Kidney tubule cell (primary cell): ENCODE results near the gene C14orf119.
"Not testable (repeated sequence)": the region's sequence is repeated elsewhere in the genome, so short reads cannot be mapped to it uniquely, and the experiment has no call there.

ENCODE experiments used
- DNase-seq: peaks from one replicate; pipeline ENCODE4 v3.0.0-alpha.2; 2018; ENCODE audit warnings: low spot score

C14orf119 gene

GRCh38 chr14:23089498-23090253, 5.6 kb upstream of the C14orf119 start:
- DNase-seq, result no peak

GRCh38 chr14:23090254-23090636, 5.1 kb upstream of the C14orf119 start:
- no peak for DNase-seq

DNA sequence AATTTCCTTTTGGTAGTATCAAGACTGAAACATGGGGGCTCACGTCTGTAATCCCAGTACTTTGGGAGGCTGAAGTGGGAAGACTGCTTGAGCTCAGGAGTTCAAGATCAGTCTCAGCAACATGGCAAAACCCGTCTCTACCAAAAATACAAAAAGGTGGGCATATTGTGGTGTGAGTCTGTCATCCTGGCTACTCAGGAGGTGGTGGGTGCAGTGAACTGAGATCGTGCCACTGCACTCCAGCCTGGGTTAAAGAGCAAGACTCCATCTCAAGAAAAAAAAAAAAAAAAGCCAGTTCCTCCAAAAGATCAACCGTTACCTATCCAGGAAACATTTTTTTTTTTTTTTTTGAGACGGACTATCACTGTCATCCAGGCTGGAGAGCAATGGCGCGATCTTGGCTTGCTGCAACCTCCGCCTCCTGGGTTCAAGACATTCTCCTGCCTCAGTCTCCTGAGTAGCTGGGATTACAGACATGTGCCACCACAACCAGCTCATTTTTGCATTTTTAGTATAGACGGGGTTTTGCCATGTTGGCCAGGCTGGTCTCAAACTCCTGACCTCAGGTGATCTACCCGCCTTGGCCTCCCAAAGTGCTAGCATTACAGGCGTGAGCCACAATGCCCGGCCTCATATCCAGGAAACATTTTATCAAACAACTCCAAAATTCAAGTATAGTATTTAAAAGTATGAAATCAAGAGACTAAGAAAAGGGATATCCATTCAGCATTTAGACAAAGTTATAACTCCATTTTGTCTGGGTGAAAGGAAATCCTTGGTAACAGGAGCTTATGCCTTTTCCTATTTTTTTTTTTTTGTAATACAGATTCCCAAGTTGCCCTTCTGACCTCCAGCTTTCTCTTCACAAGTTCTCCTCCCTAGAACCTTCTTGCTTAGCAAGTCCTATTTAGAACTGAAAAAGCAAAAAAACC, 3.7 kb upstream of the C14orf119 start:
- DNase-seq, result no peak

GRCh38 chr14:23093104-23093503, 2.2 kb upstream of the C14orf119 start:
- no peak for DNase-seq

DNA sequence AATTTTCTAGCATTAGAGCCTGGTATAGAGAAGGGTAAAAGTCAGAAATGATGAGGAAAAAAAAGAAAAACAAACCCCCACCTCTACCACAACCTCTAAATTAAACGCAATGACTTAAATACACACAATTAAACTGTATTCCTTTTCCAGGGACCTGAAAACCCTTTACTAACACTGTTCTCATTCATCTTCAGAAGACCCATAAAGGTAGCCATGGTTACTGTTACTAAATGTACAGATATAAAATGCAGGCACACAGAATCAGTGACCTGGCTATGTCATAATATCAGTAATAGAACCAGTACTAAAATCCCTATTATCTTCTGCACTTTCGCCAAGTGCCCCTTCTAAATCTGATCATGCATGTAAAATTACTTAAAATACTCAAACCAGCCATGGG, 1.8 kb upstream of the C14orf119 start:
- no peak for DNase-seq

DNA sequence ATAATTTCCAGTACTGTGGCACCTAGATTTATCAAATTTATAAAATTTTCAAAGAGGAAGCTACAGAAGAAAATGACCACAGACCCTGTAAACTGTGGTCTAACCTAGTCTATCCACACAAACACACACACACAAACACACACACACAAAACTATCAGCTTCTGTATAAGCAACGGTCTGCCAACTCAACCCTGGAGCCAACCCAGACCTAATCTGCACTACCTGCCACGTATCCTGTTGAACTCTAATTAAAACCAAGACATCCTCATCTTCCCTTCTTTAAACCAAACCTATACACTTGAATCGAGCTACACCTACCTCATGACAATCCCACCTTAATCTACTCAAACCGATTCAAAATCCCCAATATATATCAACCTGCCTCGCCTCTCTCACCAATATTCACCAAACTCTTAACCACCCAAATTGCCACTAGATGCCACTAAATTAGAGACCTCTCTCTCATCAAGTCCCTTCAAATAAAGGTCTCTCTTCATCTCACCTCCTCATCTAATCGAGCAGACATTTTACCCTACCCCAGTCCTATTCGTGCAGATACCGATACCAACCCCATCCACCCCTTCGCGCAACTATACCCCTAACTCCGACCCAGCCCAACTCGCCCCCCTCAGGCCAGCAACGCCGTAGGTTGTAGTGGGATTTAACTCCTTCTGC, 1.2 kb upstream of the C14orf119 start:
- DNase-seq, result no peak

DNA sequence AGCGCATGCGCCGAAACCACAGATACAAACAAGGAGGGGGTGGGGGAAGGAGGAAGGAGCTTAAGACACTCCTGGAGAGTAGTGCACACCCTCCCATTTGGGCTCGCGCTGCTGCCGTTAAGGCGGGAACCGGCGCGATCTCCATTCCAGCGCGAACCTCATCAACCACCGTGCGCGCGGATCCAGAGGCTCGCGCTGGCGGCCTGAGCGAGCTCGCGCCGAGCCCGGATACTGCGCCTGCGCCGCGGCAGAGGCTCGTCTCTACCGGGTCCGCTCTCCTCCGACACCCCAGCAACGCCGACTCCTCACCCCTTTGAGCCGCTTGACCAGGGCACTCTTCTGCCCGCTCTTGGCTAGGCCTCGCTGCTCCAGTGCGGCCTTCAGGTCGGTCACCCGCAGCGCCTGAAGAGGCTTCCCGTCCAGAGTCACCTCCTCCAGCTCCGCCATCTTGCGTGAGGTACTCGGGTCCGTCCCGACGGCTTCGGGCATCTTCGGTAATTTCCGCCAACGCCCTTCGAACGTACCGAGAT, 574 bp upstream of the C14orf119 start, which contains the start of gene ACIN1:
Gene ACIN1, minus strand, starts transcription at position 471 of the 530 bp plus-strand sequence. Its CDS starts 24 bp downstream, at position 447.
- peak; percentile 83 for DNase-seq

GRCh38 chr14:23097786-23098185, 2.5 kb downstream of the C14orf119 start:
- no peak for DNase-seq

- no peak for DNase-seq
Observed at GRCh38 chr14:23099212-23099861, 4.0 kb downstream of the C14orf119 start.

GRCh38 chr14:23101213-23101970, 6.1 kb downstream of the C14orf119 start:
- no peak for DNase-seq

GRCh38 chr14:23101986-23102625, 6.8 kb downstream of the C14orf119 start:
- no peak for DNase-seq

GRCh38 chr14:23102801-23103200, 7.5 kb downstream of the C14orf119 start:
- no peak for DNase-seq

GRCh38 chr14:23103581-23103980, 8.3 kb downstream of the C14orf119 start:
- DNase-seq, result no peak

DNA sequence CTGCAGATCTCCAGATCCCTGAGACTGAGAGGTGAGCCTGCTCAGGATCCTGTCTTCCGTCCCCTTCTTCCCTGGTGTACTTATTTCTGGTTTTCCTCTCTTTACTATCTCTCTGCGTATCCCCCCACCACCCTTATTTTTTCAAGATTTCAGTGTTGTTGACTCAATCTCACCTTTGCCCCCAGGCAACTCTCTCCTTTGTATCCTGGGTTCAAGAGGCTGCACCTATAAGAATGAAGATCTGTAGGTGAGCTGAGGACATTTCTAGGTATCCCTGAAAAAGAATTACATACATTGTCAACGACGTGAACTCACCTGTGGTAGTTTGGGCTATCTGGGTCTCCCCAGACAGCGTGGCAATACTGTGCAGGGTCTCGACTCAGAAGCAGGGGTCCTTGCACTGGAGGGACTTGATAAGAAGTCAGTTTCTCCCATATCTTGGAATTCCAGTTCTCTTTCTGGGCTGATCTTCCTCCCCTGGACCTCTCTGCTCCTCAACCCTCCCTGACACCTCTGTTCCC, 8.8 kb downstream of the C14orf119 start:
- DNase-seq, result no peak

DNA sequence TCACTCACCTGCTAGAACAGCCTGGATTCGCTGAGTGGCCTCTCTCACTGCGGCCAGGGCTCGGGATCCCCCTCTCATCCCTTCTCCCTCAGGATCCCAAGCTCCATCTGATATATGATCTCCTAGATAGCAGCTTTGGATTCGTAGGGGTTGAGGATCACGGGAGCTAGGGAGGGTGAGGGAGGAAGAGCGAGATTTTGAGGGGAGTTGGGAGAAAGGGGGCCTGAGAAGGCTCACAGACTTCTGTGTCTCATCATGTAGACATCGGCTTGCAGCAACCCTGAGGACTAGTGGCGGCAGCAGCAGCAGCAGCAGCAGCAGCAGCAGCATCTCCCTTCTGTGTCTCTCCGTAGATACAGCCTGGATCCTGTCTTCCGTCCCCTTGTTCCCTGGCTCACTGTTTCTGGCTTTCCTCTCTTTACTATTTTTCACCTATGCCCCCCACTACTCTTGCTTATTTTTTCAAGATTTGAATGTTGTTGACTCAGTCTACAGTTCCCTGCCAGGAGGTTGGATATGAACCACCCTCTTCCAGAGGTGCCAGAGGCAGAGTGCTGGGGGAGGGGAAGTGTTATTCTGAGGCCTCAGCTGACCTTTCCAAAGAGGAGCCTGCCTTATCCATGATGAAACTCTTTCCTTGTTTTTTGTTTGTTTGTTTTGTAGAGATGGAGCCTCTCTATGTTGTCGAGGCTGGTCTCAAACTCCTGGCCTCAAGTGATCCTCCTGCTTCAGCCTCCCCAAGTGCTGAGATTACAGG, 9.5 kb downstream of the C14orf119 start, which contains the start of gene CIROP:
Gene CIROP, minus strand, starts transcription at position 399 of the 757 bp plus-strand sequence. Its CDS starts 69 bp downstream, at position 330.
- no peak for DNase-seq

- DNase-seq, result no peak
Observed at GRCh38 chr14:23105348-23105824, 10.1 kb downstream of the C14orf119 start.

GRCh38 chr14:23106747-23107045, 11.4 kb downstream of the C14orf119 start:
- no peak for DNase-seq

DNA sequence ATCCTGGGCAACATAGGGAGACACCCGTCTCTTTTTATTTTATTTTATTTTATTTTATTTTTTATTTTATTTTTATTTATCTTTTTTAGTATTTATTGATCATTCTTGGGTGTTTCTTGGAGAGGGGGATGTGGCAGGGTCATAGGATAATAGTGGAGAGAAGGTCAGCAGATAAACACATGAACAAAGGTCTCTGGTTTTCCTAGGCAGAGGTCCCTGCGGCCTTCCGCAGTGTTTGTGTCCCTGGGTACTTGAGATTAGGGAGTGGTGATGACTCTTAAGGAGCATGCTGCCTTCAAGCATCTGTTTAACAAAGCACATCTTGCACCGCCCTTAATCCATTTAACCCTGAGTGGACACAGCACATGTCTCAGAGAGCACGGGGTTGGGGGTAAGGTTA, 12.3 kb downstream of the C14orf119 start:
- DNase-seq, result not testable (repeated sequence)

- DNase-seq, result not testable (repeated sequence)
Observed at GRCh38 chr14:23108169-23108568, 12.9 kb downstream of the C14orf119 start.
